Lower leg skin (tissue), 4 donors: ENCODE measurements around the gene PRRT3. TPM values are rescaled to one million over a fixed set of nuclear protein-coding genes. Genes with fewer than 3 reads are reported as not detected.

ENCODE experiments used
- DNase-seq, 2 donors: peaks; one replicate each; pipeline ENCODE4 v3.0.0-alpha.2; 2019; ENCODE audit warnings: low spot score in 2 of 2
- H3K4me3 ChIP-seq: fragments of 200-600 bp; sonication (generic); 2 replicates; pipeline ENCODE4 v1.5.1; 2017; ENCODE audit warnings: mild to moderate bottlenecking, low read depth; ENCODE audit not compliant: poor library complexity, severe bottlenecking
- POLR2A ChIP-seq, 2 donors: fragments of 450-650 bp; IDR thresholded peaks; one replicate each; pipeline ENCODE4 v1.6.1; 2016 to 2017; ENCODE audit warnings: antibody characterized with exemption in 2 of 2, mild to moderate bottlenecking in 1 of 2, moderate library complexity in 1 of 2
- WGBS, 2 donors: methylation state at CpG; one replicate each; pipeline ENCODE4 v1.1.5; 2018; 5-methylcytosine and 5-hydroxymethylcytosine counted together
- intact Hi-C: fragments of 100-400 bp; cut with DNase I; formaldehyde crosslinking; loops from one replicate; pipeline ENCODE4 v1.15.0; 2023; ENCODE audit warnings: low total_unique reads
- total RNA-seq, 4 donors: library from RNA; depleted of rRNA; stranded (reverse); fragments of >200 nt; gene quantifications; one replicate each; pipeline ENCODE4 v1.1.0, GENCODE V29; 2016
- TF ChIP-seq, protein P1 (sequence below), 3 donors: fragments of 450-650 bp; IDR thresholded peaks; one replicate each; pipeline ENCODE4 v1.5.1; 2016; ENCODE audit warnings: antibody characterized with exemption in 3 of 3, mild to moderate bottlenecking in 3 of 3, moderate library complexity in 2 of 3

The PRRT3 gene
- total RNA-seq, 4 donors from 2014 or later: 3.2 to 6.4 (median 4.0) TPM

DNA sequence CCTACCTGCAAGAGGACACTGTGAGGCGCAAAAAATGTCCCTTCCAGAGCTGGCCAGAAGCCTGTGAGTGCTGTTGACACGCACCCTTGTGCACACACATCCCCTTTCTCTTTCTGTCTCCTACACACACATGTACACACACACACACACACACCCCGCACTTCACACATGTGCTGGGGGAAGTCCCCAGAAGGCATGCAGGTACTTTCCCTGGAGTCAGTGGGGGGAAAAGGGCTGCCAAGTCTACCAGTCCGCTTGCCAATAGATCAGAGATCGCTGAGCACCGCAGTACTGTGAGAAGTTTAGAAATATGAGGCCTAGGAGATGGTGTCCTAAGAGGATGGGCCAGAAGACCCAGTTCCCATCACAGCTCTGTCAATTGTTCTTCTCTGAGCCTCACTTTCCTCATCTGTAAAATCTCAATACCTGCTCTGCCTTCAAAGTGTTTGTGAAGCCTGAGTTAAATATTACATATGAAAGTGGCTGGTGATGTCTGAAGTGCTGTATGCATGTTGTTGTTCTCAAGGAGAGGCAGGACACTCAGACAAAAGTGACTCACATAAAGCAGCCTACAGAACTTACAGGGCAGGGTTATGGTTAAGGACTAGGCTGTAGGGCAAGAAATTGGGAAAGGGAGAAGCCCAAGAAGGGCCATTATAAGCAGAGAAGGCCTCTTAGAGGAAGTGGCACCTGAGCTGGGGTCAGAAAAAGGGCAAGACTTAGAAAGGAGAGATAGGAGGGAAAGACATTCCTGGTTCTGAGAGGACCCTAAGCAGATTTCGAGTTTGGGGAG lies 42.8 kb downstream of the PRRT3 start:
- intact Hi-C loops: loop anchor here (10.0 kb wide), 1 partner anchor 55 kb away; no protein-coding TSS in a partner anchor
- TF ChIP-seq, protein P1, sequence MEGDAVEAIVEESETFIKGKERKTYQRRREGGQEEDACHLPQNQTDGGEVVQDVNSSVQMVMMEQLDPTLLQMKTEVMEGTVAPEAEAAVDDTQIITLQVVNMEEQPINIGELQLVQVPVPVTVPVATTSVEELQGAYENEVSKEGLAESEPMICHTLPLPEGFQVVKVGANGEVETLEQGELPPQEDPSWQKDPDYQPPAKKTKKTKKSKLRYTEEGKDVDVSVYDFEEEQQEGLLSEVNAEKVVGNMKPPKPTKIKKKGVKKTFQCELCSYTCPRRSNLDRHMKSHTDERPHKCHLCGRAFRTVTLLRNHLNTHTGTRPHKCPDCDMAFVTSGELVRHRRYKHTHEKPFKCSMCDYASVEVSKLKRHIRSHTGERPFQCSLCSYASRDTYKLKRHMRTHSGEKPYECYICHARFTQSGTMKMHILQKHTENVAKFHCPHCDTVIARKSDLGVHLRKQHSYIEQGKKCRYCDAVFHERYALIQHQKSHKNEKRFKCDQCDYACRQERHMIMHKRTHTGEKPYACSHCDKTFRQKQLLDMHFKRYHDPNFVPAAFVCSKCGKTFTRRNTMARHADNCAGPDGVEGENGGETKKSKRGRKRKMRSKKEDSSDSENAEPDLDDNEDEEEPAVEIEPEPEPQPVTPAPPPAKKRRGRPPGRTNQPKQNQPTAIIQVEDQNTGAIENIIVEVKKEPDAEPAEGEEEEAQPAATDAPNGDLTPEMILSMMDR (IDR thresholded peaks at IDR 0.05): no peak
- no peak for TF ChIP-seq POLR2A (IDR thresholded peaks at IDR 0.05)
- WGBS, 2 donors: 68 to 79% methylated on average over 7 of the region's 7 CpGs
- no peak overlapping the region for H3K4me3 ChIP-seq
- no peak for DNase-seq

DNA sequence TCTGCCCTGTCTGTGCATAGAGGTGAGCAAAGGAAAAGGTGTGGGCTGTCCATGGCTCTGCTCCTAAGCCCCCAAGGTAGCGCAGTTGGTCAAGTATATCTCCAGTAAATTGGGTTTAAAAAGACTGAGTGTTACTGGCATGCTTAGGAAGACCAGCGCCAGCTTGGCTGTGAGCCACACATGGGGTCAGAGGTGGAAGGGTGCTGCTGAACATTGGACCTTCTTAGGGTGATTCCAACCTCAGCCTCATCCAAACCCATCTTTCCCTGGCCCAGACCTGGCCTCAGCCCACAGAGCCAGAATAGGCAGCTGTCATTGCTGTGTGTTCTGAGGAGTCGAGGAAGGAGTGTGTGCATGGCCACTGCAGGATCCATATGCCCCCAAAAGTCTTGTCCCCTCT lies 43.9 kb downstream of the PRRT3 start:
- 77 to 80% methylated on average over 3 of the region's 3 CpGs for WGBS, 2 donors
- TF ChIP-seq, protein P1 (IDR thresholded peaks at IDR 0.05): no peak
- TF ChIP-seq POLR2A (IDR thresholded peaks at IDR 0.05): no peak
- no peak for DNase-seq
- no peak overlapping the region for H3K4me3 ChIP-seq
- intact Hi-C loops: no loop called here

DNA sequence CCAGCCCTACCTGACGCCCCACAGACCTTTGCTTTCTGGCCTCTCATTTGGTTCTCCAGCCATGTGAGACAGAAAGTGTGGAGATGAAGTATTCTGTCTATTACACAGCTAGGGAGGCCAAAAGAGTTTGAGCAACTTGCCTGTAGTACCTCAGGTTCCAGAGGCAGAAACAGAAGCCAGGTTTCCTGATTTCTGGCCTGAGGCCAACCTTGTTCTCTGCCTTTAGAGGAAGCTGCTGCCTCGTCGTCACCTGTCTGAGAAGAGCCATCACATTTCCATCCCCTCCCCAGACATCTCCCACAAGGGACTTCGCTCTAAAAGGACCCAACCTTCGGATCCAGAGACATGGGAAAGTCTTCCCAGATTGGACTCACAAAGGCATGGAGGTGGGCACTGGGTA lies 45.7 kb downstream of the PRRT3 start:
- WGBS, 2 donors: 76 to 80% methylated on average over 5 of the region's 5 CpGs
- no peak overlapping the region for H3K4me3 ChIP-seq
- TF ChIP-seq POLR2A (IDR thresholded peaks at IDR 0.05): no peak
- TF ChIP-seq, protein P1 (IDR thresholded peaks at IDR 0.05): no peak
- no peak for DNase-seq
- intact Hi-C loops: no loop called here

DNA sequence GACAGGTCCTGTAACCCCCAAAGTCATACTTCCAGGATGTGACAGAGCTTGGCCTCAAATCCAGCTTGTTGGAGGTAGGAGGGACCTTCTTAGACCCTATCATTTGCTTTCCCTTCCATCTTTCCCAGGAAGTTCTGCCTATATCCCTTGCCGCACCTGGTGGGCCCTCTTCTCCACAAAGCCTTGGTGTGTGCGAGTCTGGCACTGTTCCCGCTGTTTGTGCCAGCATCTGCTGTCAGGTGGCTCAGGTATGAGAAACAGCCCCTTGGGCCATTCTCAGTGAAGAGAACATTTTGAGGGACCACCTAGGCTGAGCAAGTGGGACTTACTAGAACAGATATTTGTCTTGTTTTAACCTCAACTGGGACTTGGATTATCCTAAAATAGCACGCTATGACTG lies 48.3 kb downstream of the PRRT3 start:
- 59 to 76% methylated on average over 4 of the region's 4 CpGs for WGBS, 2 donors
- H3K4me3 ChIP-seq: no peak overlapping the region
- intact Hi-C loops: no loop called here
- TF ChIP-seq, protein P1 (IDR thresholded peaks at IDR 0.05): no peak
- TF ChIP-seq POLR2A (IDR thresholded peaks at IDR 0.05): no peak
- DNase-seq: no peak

DNA sequence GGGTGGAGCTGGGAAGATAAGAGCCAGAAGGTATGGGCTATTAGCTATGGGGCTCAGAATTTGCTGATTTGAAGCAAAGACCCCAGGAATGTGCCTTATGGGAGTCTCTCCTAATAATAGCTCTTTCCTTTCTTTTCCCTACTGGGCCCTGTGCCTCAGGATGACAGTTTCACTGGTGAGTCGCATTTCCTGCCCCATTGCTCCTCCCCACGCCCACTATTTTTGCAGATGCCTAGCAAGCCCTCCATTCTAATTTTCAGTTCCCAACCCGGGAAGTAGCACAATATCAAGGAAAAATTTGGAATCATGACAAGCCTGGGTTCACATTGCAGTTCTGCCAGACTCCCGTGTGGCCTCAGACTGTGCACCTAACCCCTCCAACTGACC lies 49.0 kb downstream of the PRRT3 start:
- 12 to 19% methylated on average over 4 of the region's 4 CpGs for WGBS, 2 donors
- TF ChIP-seq, protein P1 (IDR thresholded peaks at IDR 0.05): no peak
- no peak for TF ChIP-seq POLR2A (IDR thresholded peaks at IDR 0.05)

More for the DNA sequence above, 49.0 kb downstream of the PRRT3 start:
- intact Hi-C loops: no loop called here
- no peak for DNase-seq
- peak overlapping the region; percentile 15 for H3K4me3 ChIP-seq
